ENCODE data around the gene RABEP2.

The RABEP2 gene

DNA sequence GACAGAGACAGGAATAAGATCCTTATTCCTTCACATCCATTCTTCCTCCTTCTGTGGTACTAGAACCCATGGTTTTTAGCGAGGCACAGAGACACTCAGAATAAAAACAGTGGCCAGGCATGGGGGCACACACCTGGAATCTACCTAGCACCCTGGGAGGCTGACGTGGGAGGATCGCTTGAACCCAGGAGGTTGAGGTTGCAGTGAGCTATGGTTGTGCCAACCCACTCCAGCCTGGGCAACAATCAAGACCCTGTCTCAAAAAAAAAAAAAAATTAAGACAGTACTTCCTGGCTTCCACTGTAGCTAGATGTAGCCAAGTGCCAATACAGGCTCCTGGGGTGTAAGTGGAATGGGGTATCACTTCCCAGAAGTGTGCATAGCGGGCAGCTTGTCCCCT is 42.1 kb upstream of the RABEP2 start:
- no peak for TF ChIP-seq EZH2phosphoT487 (IDR thresholded peaks at IDR 0.05; ENCODE audit: borderline replicate concordance)
- TF ChIP-seq, protein P1, sequence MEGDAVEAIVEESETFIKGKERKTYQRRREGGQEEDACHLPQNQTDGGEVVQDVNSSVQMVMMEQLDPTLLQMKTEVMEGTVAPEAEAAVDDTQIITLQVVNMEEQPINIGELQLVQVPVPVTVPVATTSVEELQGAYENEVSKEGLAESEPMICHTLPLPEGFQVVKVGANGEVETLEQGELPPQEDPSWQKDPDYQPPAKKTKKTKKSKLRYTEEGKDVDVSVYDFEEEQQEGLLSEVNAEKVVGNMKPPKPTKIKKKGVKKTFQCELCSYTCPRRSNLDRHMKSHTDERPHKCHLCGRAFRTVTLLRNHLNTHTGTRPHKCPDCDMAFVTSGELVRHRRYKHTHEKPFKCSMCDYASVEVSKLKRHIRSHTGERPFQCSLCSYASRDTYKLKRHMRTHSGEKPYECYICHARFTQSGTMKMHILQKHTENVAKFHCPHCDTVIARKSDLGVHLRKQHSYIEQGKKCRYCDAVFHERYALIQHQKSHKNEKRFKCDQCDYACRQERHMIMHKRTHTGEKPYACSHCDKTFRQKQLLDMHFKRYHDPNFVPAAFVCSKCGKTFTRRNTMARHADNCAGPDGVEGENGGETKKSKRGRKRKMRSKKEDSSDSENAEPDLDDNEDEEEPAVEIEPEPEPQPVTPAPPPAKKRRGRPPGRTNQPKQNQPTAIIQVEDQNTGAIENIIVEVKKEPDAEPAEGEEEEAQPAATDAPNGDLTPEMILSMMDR (conservative IDR thresholded peaks at IDR 0.05; ENCODE audit: low read length), result no peak
- no peaks in the 10 kb centered on the region for H3K4me1 ChIP-seq (ENCODE audit: insufficient read depth, low read length, poor library complexity, severe bottlenecking)
- no peak overlapping the region for H3K9ac ChIP-seq (ENCODE audit: low read depth, low read length, poor library complexity, severe bottlenecking)
- H3K27me3 ChIP-seq (ENCODE audit: insufficient read depth, low read length, poor library complexity, severe bottlenecking), result no peaks in the 10 kb centered on the region
- no peak overlapping the region for H3K4me2 ChIP-seq (ENCODE audit: low read depth, low read length, poor library complexity, severe bottlenecking)
- no peaks in the 10 kb centered on the region for H3K9me2 ChIP-seq (replicated peaks; ENCODE audit: low read depth, low read length)
- no peaks in the 10 kb centered on the region for H4K20me1 ChIP-seq (ENCODE audit: insufficient read depth, low read length, poor library complexity, severe bottlenecking)
- no peaks in the 10 kb centered on the region for H3F3A ChIP-seq (ENCODE audit: low read depth)
- peaks cover 28% of the 10 kb centered on the region; the same call in 1 of the 2 replicates for H3K36me3 ChIP-seq (ENCODE audit: insufficient read depth, low read length)
- no peak overlapping the region for H3K4me3 ChIP-seq (ENCODE audit: low read length, poor library complexity, severe bottlenecking)
- H3K9me3 ChIP-seq (ENCODE audit: insufficient read depth, low read depth, low read length), result no peaks in the 10 kb centered on the region
- no peak overlapping the region for H2AFZ ChIP-seq (ENCODE audit: low read length)
- H3K79me2 ChIP-seq (ENCODE audit: insufficient read depth, low read length), result no peaks in the 10 kb centered on the region

DNA sequence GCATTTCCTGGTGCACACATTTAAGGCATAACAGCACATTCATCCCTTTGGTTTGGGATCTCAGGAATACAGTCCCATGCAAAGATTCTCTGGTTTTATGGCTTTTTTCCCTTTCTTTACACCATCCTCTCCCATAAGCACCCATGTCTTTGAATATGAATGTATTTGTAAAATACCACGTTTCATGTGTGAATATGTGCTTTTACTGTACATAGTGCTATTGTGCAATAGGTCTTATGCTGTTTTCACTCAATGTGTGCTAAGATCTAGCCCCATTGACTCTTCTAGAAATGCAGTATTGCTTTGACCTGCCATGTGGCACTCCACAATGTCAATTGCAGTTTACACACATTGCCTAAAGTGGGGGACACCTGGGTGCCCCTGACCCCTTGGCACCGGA is 39.5 kb upstream of the RABEP2 start:
- Histone ChIP-seq H3K27me3 (ENCODE audit: insufficient read depth, low read length, poor library complexity, severe bottlenecking) (no peaks in the 10 kb centered on the region), H3K9me2 (replicated peaks; ENCODE audit: low read depth, low read length) (no peaks in the 10 kb centered on the region), H4K20me1 (ENCODE audit: insufficient read depth, low read length, poor library complexity, severe bottlenecking) (no peaks in the 10 kb centered on the region), H2AFZ (ENCODE audit: low read length) (no peak overlapping the region), H3K4me2 (ENCODE audit: low read depth, low read length, poor library complexity, severe bottlenecking) (no peak overlapping the region), H3K36me3 (ENCODE audit: insufficient read depth, low read length) (peaks cover 46% of the 10 kb centered on the region; the same call in 1 of the 2 replicates), H3K9me3 (ENCODE audit: insufficient read depth, low read depth, low read length) (no peaks in the 10 kb centered on the region), H3K79me2 (ENCODE audit: insufficient read depth, low read length) (no peaks in the 10 kb centered on the region), H3F3A (ENCODE audit: low read depth) (no peaks in the 10 kb centered on the region), H3K4me1 (ENCODE audit: insufficient read depth, low read length, poor library complexity, severe bottlenecking) (no peaks in the 10 kb centered on the region), H3K9ac (ENCODE audit: low read depth, low read length, poor library complexity, severe bottlenecking) (no peak overlapping the region), H3K4me3 (ENCODE audit: low read length, poor library complexity, severe bottlenecking) (no peak overlapping the region)
- no peak for TF ChIP-seq EZH2phosphoT487 (IDR thresholded peaks at IDR 0.05; ENCODE audit: borderline replicate concordance)
- TF ChIP-seq, protein P1 (conservative IDR thresholded peaks at IDR 0.05; ENCODE audit: low read length), result no peak

DNA sequence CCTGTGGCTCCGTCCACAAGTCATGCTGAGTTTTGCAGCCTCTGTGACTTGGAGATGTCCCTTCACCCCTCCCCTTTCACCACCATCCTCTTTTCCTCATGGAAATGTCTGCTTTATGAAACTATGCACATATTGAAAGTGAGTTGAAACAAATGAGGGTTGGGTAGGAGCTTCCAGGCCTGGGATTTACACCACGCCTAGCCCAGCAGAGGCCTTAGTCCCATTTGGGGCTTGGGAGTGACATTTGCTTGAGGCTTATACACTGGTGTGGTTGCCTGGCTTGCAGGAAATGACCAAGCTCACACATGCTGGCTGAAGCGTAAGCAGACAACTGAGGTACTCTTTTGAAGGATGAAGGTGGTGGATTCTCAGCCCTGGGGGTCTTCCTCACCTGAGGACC is 39.0 kb upstream of the RABEP2 start:
- TF ChIP-seq, protein P1 (conservative IDR thresholded peaks at IDR 0.05; ENCODE audit: low read length), result no peak
- TF ChIP-seq EZH2phosphoT487 (IDR thresholded peaks at IDR 0.05; ENCODE audit: borderline replicate concordance), result no peak
- H3F3A ChIP-seq (ENCODE audit: low read depth), result no peaks in the 10 kb centered on the region
- no peak overlapping the region for H3K4me3 ChIP-seq (ENCODE audit: low read length, poor library complexity, severe bottlenecking)
- H3K4me2 ChIP-seq (ENCODE audit: low read depth, low read length, poor library complexity, severe bottlenecking), result no peak overlapping the region
- H3K79me2 ChIP-seq (ENCODE audit: insufficient read depth, low read length), result no peaks in the 10 kb centered on the region
- no peaks in the 10 kb centered on the region for H3K27me3 ChIP-seq (ENCODE audit: insufficient read depth, low read length, poor library complexity, severe bottlenecking)
- H3K9me3 ChIP-seq (ENCODE audit: insufficient read depth, low read depth, low read length), result no peaks in the 10 kb centered on the region
- H2AFZ ChIP-seq (ENCODE audit: low read length), result no peak overlapping the region
- H3K36me3 ChIP-seq (ENCODE audit: insufficient read depth, low read length), result peaks cover 51% of the 10 kb centered on the region; the same call in 1 of the 2 replicates
- H3K9ac ChIP-seq (ENCODE audit: low read depth, low read length, poor library complexity, severe bottlenecking), result no peak overlapping the region
- no peaks in the 10 kb centered on the region for H4K20me1 ChIP-seq (ENCODE audit: insufficient read depth, low read length, poor library complexity, severe bottlenecking)
- no peaks in the 10 kb centered on the region for H3K9me2 ChIP-seq (replicated peaks; ENCODE audit: low read depth, low read length)
- no peaks in the 10 kb centered on the region for H3K4me1 ChIP-seq (ENCODE audit: insufficient read depth, low read length, poor library complexity, severe bottlenecking)
